ENCODE results near the gene RAB22A. TPM values are rescaled to one million over a fixed set of nuclear protein-coding genes. Genes with fewer than 3 reads are reported as not detected.

The RAB22A gene
- total RNA-seq, 1 donor from 2014 or later = 9.5 TPM

DNA sequence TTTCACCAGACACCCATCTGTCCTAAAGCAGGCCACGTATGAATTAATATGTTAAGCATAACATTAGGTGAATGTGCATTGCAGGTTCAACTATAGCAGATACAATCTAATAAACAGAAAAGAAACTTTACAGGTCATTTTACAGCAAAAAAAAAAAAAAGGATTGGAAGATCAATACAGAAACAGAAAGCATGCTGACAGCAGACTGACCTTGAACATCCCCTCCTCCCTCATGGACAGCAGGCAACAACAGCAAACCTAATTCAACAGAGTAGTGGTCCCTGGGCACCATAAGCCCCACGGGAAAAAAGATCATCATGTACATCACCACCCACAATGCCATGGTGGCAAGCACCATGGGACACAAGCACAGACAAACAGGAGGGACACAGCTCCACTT lies 12.1 kb upstream of the RAB22A start:
- Mint-ChIP-seq H3K27ac (ENCODE audit: unreplicated experiment) (no peak overlapping the region), H3K4me3 (ENCODE audit: unreplicated experiment) (no peak overlapping the region), H3K4me1 (ENCODE audit: low read depth, unreplicated experiment) (peaks cover 25% of the 10 kb centered on the region), H3K27me3 (ENCODE audit: unreplicated experiment) (peaks cover 2% of the 10 kb centered on the region), H3K36me3 (ENCODE audit: unreplicated experiment) (peaks cover 6% of the 10 kb centered on the region), H3K9me3 (ENCODE audit: unreplicated experiment) (peaks cover 1% of the 10 kb centered on the region)
- TF ChIP-seq, protein P1, sequence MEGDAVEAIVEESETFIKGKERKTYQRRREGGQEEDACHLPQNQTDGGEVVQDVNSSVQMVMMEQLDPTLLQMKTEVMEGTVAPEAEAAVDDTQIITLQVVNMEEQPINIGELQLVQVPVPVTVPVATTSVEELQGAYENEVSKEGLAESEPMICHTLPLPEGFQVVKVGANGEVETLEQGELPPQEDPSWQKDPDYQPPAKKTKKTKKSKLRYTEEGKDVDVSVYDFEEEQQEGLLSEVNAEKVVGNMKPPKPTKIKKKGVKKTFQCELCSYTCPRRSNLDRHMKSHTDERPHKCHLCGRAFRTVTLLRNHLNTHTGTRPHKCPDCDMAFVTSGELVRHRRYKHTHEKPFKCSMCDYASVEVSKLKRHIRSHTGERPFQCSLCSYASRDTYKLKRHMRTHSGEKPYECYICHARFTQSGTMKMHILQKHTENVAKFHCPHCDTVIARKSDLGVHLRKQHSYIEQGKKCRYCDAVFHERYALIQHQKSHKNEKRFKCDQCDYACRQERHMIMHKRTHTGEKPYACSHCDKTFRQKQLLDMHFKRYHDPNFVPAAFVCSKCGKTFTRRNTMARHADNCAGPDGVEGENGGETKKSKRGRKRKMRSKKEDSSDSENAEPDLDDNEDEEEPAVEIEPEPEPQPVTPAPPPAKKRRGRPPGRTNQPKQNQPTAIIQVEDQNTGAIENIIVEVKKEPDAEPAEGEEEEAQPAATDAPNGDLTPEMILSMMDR (IDR thresholded peaks at IDR 0.05; ENCODE audit: partially characterized antibody, unreplicated experiment) = no peak
- DNase-seq = no peak

DNA sequence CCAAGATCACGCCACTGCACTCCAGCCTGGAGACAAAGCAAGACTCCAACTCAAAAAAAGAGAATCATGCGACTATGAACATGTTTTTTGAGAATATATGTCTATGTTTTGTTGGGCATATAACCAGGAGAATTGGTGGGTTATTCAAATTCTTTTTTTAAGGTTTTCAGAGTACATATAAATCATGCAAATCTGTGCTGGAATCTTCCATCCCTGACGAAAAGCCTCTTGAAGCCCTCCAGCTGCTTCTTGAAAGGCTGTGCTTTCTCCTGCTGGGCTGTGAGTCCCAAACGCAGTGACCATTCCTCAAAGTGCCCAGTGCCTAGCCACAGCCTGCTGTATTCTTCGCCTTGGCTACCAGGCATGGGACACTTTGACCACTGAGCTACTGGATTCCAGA lies 9.2 kb upstream of the RAB22A start:
- DNase-seq = no peak
- Mint-ChIP-seq H3K9me3 (ENCODE audit: unreplicated experiment) (no peaks in the 10 kb centered on the region), H3K27me3 (ENCODE audit: unreplicated experiment) (no peaks in the 10 kb centered on the region), H3K27ac (ENCODE audit: unreplicated experiment) (no peak overlapping the region), H3K4me3 (ENCODE audit: unreplicated experiment) (no peak overlapping the region), H3K4me1 (ENCODE audit: low read depth, unreplicated experiment) (peaks cover 10% of the 10 kb centered on the region), H3K36me3 (ENCODE audit: unreplicated experiment) (peaks cover 6% of the 10 kb centered on the region)
- TF ChIP-seq, protein P1 (IDR thresholded peaks at IDR 0.05; ENCODE audit: partially characterized antibody, unreplicated experiment) = no peak

DNA sequence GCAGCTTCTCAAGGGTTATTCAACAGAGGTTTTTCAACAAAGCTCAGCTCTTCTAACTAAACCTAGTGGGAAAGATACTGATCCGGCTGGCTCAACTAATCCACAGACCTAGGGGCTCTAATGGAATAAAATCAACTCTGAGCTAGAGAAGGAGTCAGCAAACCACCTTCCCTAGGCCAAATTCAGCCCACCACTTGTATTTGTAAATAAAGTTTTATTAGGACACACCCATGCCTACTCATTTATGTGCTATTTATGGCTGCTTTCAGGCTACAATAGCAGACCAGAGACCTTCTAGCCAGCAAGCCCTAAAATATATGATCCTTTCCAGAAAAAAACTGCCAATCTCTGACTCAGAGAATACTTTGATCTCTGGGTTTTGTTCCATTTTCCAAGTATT lies 6.0 kb upstream of the RAB22A start:
- H3K9me3 Mint-ChIP-seq (ENCODE audit: unreplicated experiment) = no peaks in the 10 kb centered on the region
- TF ChIP-seq, protein P1 (IDR thresholded peaks at IDR 0.05; ENCODE audit: partially characterized antibody, unreplicated experiment) = no peak
- H3K27ac Mint-ChIP-seq (ENCODE audit: unreplicated experiment) = no peak overlapping the region
- no peak for DNase-seq
- H3K4me1 Mint-ChIP-seq (ENCODE audit: low read depth, unreplicated experiment) = no peaks in the 10 kb centered on the region
- no peak overlapping the region for H3K4me3 Mint-ChIP-seq (ENCODE audit: unreplicated experiment)
- peaks cover 6% of the 10 kb centered on the region for H3K36me3 Mint-ChIP-seq (ENCODE audit: unreplicated experiment)
- no peaks in the 10 kb centered on the region for H3K27me3 Mint-ChIP-seq (ENCODE audit: unreplicated experiment)

DNA sequence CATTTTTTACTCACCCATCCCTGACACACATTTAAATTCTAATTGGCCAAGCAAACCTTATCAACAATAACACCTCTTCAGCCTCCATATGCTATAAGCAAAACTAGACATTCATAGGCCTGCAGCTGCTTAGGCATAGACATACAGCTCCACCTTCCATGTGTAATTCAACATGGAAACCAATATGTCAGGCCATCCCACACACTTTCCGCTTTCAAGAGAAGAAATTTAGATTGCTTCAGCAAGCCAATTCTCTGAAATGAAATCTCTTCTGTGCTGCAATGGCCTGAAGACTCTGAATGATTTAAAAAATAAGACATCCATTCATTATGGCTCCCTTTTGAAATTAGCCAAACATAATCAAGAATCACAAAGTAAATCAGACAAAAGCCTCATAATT lies 4.5 kb upstream of the RAB22A start:
- DNase-seq = no peak
- Mint-ChIP-seq H3K27me3 (ENCODE audit: unreplicated experiment) (no peaks in the 10 kb centered on the region), H3K27ac (ENCODE audit: unreplicated experiment) (no peak overlapping the region), H3K4me1 (ENCODE audit: low read depth, unreplicated experiment) (no peaks in the 10 kb centered on the region), H3K4me3 (ENCODE audit: unreplicated experiment) (no peak overlapping the region), H3K36me3 (ENCODE audit: unreplicated experiment) (peaks cover 6% of the 10 kb centered on the region), H3K9me3 (ENCODE audit: unreplicated experiment) (no peaks in the 10 kb centered on the region)
- TF ChIP-seq, protein P1 (IDR thresholded peaks at IDR 0.05; ENCODE audit: partially characterized antibody, unreplicated experiment) = no peak

DNA sequence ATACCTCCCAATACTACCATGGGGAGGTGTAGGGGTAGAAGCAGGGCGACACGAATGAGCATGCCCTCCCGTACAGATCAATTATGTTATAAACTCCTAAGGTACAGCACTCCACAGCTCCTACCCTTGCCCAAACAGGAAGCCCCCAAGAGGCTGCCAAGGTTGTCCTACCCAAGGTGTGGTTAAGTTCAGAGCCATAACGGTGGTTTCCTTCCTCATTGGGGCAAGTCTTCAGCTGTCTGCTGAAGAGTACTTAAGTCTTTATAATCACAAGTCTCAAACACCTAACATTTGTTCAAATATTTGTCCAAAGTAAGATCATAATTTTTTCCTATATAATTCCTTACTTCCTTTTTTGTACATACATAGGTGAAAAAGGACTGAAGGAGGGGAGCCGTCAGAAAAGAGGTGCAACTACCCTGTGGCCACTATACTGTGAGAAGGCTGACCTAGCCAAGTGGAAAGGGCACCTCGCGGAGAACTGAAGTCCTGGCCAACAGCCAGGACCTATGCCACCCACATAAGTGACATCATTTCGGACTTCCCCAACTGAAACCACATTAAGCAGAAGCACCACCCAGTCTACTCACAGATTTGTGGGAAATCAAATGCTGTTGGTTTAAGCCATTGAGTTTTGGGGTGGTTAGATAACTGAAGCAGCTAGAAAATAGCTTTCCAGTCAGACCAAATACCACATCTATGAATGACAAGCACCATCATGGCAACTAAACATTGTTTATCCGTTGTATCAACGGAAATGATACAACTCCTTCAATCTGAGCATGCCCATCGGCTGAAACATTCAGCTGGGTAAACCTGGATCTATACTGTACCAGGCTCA lies 2.9 kb upstream of the RAB22A start:
- no peaks in the 10 kb centered on the region for H3K9me3 Mint-ChIP-seq (ENCODE audit: unreplicated experiment)
- no peaks in the 10 kb centered on the region for H3K4me1 Mint-ChIP-seq (ENCODE audit: low read depth, unreplicated experiment)
- H3K27ac Mint-ChIP-seq (ENCODE audit: unreplicated experiment) = no peak overlapping the region
- no peaks in the 10 kb centered on the region for H3K27me3 Mint-ChIP-seq (ENCODE audit: unreplicated experiment)
- no peaks in the 10 kb centered on the region for H3K36me3 Mint-ChIP-seq (ENCODE audit: unreplicated experiment)
- no peak overlapping the region for H3K4me3 Mint-ChIP-seq (ENCODE audit: unreplicated experiment)
- no peak for DNase-seq
- TF ChIP-seq, protein P1 (IDR thresholded peaks at IDR 0.05; ENCODE audit: partially characterized antibody, unreplicated experiment) = no peak

Measured in glutamatergic neuron (in vitro differentiated cells).